ENCODE measurements around the gene FAF1. TPM values are rescaled to one million over a fixed set of nuclear protein-coding genes. Genes with fewer than 3 reads are reported as not detected.

The FAF1 gene
- total RNA-seq, 2 experiments from 2014 or later = 43.5 to 44.0 TPM

GRCh38 chr1:50438945-50439344 lies 521.1 kb downstream of the FAF1 start:
- intact Hi-C loops (cut with DNase I, micrococcal nuclease) = no loop called here
- no peaks in the 10 kb centered on the region for H3K4me1 ChIP-seq (ENCODE audit: insufficient read depth, low read length)
- TF ChIP-seq CTCF (IDR thresholded peaks at IDR 0.05) = no peak
- H3K4me3 Mint-ChIP-seq = no peak overlapping the region
- H3K9me3 Mint-ChIP-seq = no peaks in the 10 kb centered on the region
- no peaks in the 10 kb centered on the region for H3K9me3 ChIP-seq (ENCODE audit: control insufficient read depth in 1 of 2, insufficient read depth in 1 of 2, low read length in 2 of 2)
- no peaks in the 10 kb centered on the region for H3K27me3 ChIP-seq (ENCODE audit: control insufficient read depth in 1 of 2, insufficient read depth in 2 of 2, low read length in 2 of 2)
- peaks cover 9% of the 10 kb centered on the region for H3K36me3 ChIP-seq (ENCODE audit: insufficient read depth, low read length)
- DNase-seq (no peak), ATAC-seq (ENCODE audit: poor library complexity) (no peak)
- no peak overlapping the region for H3K27ac ChIP-seq (ENCODE audit: low read depth in 1 of 2, low read length in 2 of 2)
- no peak overlapping the region for H3K27ac Mint-ChIP-seq
- H3K27me3 Mint-ChIP-seq = no peaks in the 10 kb centered on the region
- peaks cover 62% of the 10 kb centered on the region for H3K36me3 Mint-ChIP-seq (ENCODE audit: low read depth)
- ChIA-PET POLR2A (no interaction called here), CTCF (no interaction called here)
- no peaks in the 10 kb centered on the region for H3K4me1 Mint-ChIP-seq (ENCODE audit: low read depth)
- no peak overlapping the region for H3K4me3 ChIP-seq (ENCODE audit: low read length)

- Histone ChIP-seq H3K4me1 (ENCODE audit: insufficient read depth, low read length) (no peaks in the 10 kb centered on the region), H3K4me3 (ENCODE audit: low read length) (no peak overlapping the region), H3K9me3 (ENCODE audit: control insufficient read depth in 1 of 2, insufficient read depth in 1 of 2, low read length in 2 of 2) (no peaks in the 10 kb centered on the region), H3K36me3 (ENCODE audit: insufficient read depth, low read length) (peaks cover 9% of the 10 kb centered on the region), H3K27me3 (ENCODE audit: control insufficient read depth in 1 of 2, insufficient read depth in 2 of 2, low read length in 2 of 2) (peaks cover 11 to 13% of the 10 kb centered on the region in 2 experiments), H3K27ac (ENCODE audit: low read depth in 1 of 2, low read length in 2 of 2) (no peak overlapping the region)
- Mint-ChIP-seq H3K4me3 (no peak overlapping the region), H3K9me3 (no peaks in the 10 kb centered on the region), H3K4me1 (ENCODE audit: low read depth) (no peaks in the 10 kb centered on the region), H3K27ac (no peak overlapping the region), H3K36me3 (ENCODE audit: low read depth) (peaks cover 40% of the 10 kb centered on the region), H3K27me3 (peaks cover 22% of the 10 kb centered on the region)
- ATAC-seq (ENCODE audit: poor library complexity) (no peak), DNase-seq (no peak)
- CTCF ChIA-PET = no interaction called here
- intact Hi-C loops (cut with DNase I, micrococcal nuclease) = no loop called here
- POLR2A ChIA-PET = no interaction called here
- no peak for TF ChIP-seq CTCF (IDR thresholded peaks at IDR 0.05)
Measured at GRCh38 chr1:50436489-50436888, 523.6 kb downstream of the FAF1 start.

GRCh38 chr1:50430010-50430405 lies 530.1 kb downstream of the FAF1 start:
- H3K4me3 Mint-ChIP-seq = no peak overlapping the region
- H3K27me3 ChIP-seq (ENCODE audit: control insufficient read depth in 1 of 2, insufficient read depth in 2 of 2, low read length in 2 of 2) = peaks cover 69 to 76% of the 10 kb centered on the region in 2 experiments
- POLR2A ChIA-PET = no interaction called here

More at GRCh38 chr1:50430010-50430405, 530.1 kb downstream of the FAF1 start:
- no peak overlapping the region for H3K27ac Mint-ChIP-seq
- H3K4me3 ChIP-seq (ENCODE audit: low read length) = no peak overlapping the region
- H3K9me3 ChIP-seq (ENCODE audit: control insufficient read depth in 1 of 2, insufficient read depth in 1 of 2, low read length in 2 of 2) = peaks cover 0 to 39% of the 10 kb centered on the region in 2 experiments
- CTCF ChIA-PET = interaction anchor here (1.3 kb wide), 1 partner anchor 25 kb away, joined by 3 read pairs; no protein-coding TSS in a partner anchor
- ATAC-seq (ENCODE audit: poor library complexity) (no peak), DNase-seq (no peak)
- H3K4me1 Mint-ChIP-seq (ENCODE audit: low read depth) = peaks cover 15% of the 10 kb centered on the region
- H3K36me3 Mint-ChIP-seq (ENCODE audit: low read depth) = no peaks in the 10 kb centered on the region
- intact Hi-C loops (cut with DNase I, micrococcal nuclease) = no loop called here
- no peak overlapping the region for H3K27ac ChIP-seq (ENCODE audit: low read depth in 1 of 2, low read length in 2 of 2)
- peaks cover 84% of the 10 kb centered on the region for H3K27me3 Mint-ChIP-seq
- no peaks in the 10 kb centered on the region for H3K36me3 ChIP-seq (ENCODE audit: insufficient read depth, low read length)
- H3K4me1 ChIP-seq (ENCODE audit: insufficient read depth, low read length) = peaks cover 16% of the 10 kb centered on the region
- no peak for TF ChIP-seq CTCF (IDR thresholded peaks at IDR 0.05)
- no peaks in the 10 kb centered on the region for H3K9me3 Mint-ChIP-seq
